Measurements from ENCODE around the gene IQCE. TPM values are rescaled to one million over a fixed set of nuclear protein-coding genes. Genes with fewer than 3 reads are reported as not detected.

IQCE gene
- total and polyA plus RNA-seq, 11 donors = 5.0 to 14.1 (median 10.3) TPM

DNA sequence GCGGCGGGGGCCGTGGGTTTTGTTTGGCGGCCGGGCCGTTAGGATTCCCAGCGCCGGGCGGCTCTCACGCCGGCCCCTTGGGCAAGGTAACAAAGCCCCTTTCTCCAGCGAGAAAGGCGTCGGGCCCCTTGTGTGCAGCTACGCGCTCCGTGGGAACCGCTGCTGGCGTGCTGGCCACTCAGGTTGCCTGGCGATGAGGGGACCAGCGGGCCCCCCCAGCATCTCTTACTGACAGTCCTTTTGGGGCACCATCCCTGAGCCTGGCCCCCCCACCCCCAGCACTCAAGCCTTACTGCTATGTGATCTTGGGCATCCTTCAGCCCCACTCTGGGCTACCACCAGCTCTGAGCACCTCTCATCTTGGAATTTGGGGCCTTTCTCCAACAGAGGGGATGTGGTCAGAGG lies 37.4 kb upstream of the IQCE start:
- Histone ChIP-seq H3K9me3 (no peaks in the 10 kb centered on the region), H3K4me1 (peaks cover 5 to 80% (median 52%) of the 10 kb centered on the region in 12 donors), H3K4me3 (peak overlapping the region; percentile 31 to 94 (median 71)), H3K36me3 (peaks cover 0 to 23% (median 13%) of the 10 kb centered on the region in 9 donors), H3K27me3 (peaks cover 0 to 38% (median 0%) of the 10 kb centered on the region in 9 donors), H3K27ac (peak overlapping the region in 11 of 12 donors; percentile 24 to 84 (median 68))
- intact Hi-C loops (cut with DNase I) = loop anchor here in 6 of 10 donors (5.0 kb wide), 5 partner anchors 34 to 111 kb away; partner anchors contain the start of genes GRIFIN (in 2 of the 6), BRAT1 (in 1 of the 6), IQCE (in 1 of the 6) and TTYH3 (in 1 of the 6)
- 17 to 49% (median 17%) methylated on average over 3 to 21 of the region's 21 CpGs for WGBS, 4 donors
- no peak for ATAC-seq
- no peak for DNase-seq
- no peak for TF ChIP-seq POLR2A (IDR thresholded peaks at IDR 0.05)
- TF ChIP-seq, protein P1, sequence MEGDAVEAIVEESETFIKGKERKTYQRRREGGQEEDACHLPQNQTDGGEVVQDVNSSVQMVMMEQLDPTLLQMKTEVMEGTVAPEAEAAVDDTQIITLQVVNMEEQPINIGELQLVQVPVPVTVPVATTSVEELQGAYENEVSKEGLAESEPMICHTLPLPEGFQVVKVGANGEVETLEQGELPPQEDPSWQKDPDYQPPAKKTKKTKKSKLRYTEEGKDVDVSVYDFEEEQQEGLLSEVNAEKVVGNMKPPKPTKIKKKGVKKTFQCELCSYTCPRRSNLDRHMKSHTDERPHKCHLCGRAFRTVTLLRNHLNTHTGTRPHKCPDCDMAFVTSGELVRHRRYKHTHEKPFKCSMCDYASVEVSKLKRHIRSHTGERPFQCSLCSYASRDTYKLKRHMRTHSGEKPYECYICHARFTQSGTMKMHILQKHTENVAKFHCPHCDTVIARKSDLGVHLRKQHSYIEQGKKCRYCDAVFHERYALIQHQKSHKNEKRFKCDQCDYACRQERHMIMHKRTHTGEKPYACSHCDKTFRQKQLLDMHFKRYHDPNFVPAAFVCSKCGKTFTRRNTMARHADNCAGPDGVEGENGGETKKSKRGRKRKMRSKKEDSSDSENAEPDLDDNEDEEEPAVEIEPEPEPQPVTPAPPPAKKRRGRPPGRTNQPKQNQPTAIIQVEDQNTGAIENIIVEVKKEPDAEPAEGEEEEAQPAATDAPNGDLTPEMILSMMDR (IDR thresholded peaks at IDR 0.05) = no peak

DNA sequence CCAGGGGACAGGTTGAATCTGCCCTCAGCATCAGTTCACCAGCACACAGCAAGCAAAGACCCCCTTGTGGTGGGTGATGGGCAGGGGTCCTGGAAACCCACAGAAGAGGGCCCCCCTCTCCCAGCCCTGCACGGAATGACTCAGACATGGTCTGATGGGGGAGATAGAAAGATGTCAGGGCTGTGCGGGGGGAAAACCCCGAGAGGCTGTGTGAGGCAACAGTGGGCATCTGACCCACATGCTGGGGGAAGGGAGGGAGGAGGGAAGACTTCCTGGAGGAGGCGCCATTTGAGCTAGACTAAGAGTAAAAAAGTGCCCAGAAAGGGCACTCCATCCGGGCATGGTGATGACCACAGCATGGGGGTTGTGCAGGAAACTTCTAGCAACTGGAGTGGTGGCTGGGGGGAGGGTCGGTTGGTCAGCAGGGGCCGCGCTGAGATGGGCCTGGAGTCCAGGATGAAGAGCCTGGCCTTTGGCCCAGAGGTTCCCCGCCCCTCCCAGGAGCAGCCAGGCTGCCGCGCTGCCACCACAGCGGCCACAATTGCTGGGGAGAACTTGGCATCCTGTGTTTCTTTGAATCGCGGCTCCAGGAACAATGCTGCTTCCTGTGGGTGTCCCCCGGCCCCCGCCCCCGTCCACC lies 36.7 kb upstream of the IQCE start:
- no peaks in the 10 kb centered on the region for H3K9me3 ChIP-seq
- H3K36me3 ChIP-seq = peaks cover 0 to 31% (median 21%) of the 10 kb centered on the region in 9 donors
- ATAC-seq (peak in 2 of 4 donors; percentile 2 to 21), DNase-seq (peak in 4 of 5 donors; percentile 68 to 83 (median 74))
- WGBS, 4 donors = 33 to 41% (median 37%) methylated on average over 14 to 17 of the region's 17 CpGs
- peaks cover 5 to 85% (median 54%) of the 10 kb centered on the region in 12 donors for H3K4me1 ChIP-seq
- peak overlapping the region; percentile 31 to 94 (median 71) for H3K4me3 ChIP-seq
- TF ChIP-seq POLR2A (IDR thresholded peaks at IDR 0.05) = no peak
- TF ChIP-seq, protein P1 (IDR thresholded peaks at IDR 0.05) = no peak
- H3K27ac ChIP-seq = peak overlapping the region in 11 of 12 donors; percentile 43 to 84 (median 74)
- peaks cover 0 to 38% (median 0%) of the 10 kb centered on the region in 9 donors for H3K27me3 ChIP-seq
- intact Hi-C loops (cut with DNase I) = loop anchor here in 6 of 10 donors (2.0 to 5.0 kb wide), 6 partner anchors 33 to 110 kb away; partner anchors contain the start of genes BRAT1 (in 2 of the 6), GRIFIN (in 2 of the 6), IQCE (in 1 of the 6) and TTYH3 (in 1 of the 6)

- Histone ChIP-seq H3K27me3 (peaks cover 0 to 38% (median 0%) of the 10 kb centered on the region in 9 donors), H3K4me3 (peak overlapping the region; percentile 14 to 94 (median 71)), H3K36me3 (peaks cover 0 to 37% (median 24%) of the 10 kb centered on the region in 9 donors), H3K27ac (peak overlapping the region; percentile 32 to 84 (median 74)), H3K4me1 (peaks cover 5 to 85% (median 58%) of the 10 kb centered on the region in 12 donors), H3K9me3 (no peaks in the 10 kb centered on the region)
- DNase-seq = no peak
- TF ChIP-seq POLR2A (IDR thresholded peaks at IDR 0.05) = no peak
- TF ChIP-seq, protein P1 (IDR thresholded peaks at IDR 0.05) = no peak
- 36 to 51% (median 40%) methylated on average over 3 to 19 of the region's 19 CpGs for WGBS, 4 donors
- intact Hi-C loops (cut with DNase I) = loop anchor here in 6 of 10 donors (2.0 to 5.0 kb wide), 6 partner anchors 32 to 109 kb away; partner anchors contain the start of genes BRAT1 (in 2 of the 6), GRIFIN (in 2 of the 6), IQCE (in 1 of the 6) and TTYH3 (in 1 of the 6)
- ATAC-seq = no peak
Observed at GRCh38 chr7:2522780-2523433, 35.9 kb upstream of the IQCE start.
